Hematopoietic multipotent progenitor cell treated with erythropoietin and hydrocortisone succinate and interleukin-3 and kit ligand, for 4 days (in vitro differentiated cells): ENCODE measurements around the gene GCNT1.
A peak's percentile ranks its signal among the peaks of the same experiment; 100 is the strongest.
"Not testable (repeated sequence)": the region's sequence is repeated elsewhere in the genome, so short reads cannot be mapped to it uniquely, and the experiment has no call there.

Experiments used
- DNase-seq: peaks from one replicate; pipeline ENCODE4 v3.0.0-alpha.2; 2015

The GCNT1 gene

GRCh38 chr9:76458903-76459693, at the start of gene GCNT1:
GCNT1 (plus strand) TSS chr9:76459182; CDS start chr9:76502382, 43,200 bp downstream.
- peak; percentile 96 for DNase-seq

GRCh38 chr9:76412638-76413037, 46.3 kb upstream of the GCNT1 start:
- no peak for DNase-seq

- DNase-seq, result no peak
Observed at GRCh38 chr9:76413658-76414057, 45.3 kb upstream of the GCNT1 start.

- DNase-seq, result peak; percentile 19
Observed at GRCh38 chr9:76414661-76415060, 44.3 kb upstream of the GCNT1 start.

- DNase-seq, result no peak
Observed at GRCh38 chr9:76415154-76415553, 43.8 kb upstream of the GCNT1 start.

GRCh38 chr9:76415731-76416130, 43.3 kb upstream of the GCNT1 start:
- no peak for DNase-seq

- no peak for DNase-seq
Observed at GRCh38 chr9:76417394-76417793, 41.6 kb upstream of the GCNT1 start.

- peak; percentile 51 for DNase-seq
Observed at GRCh38 chr9:76419782-76420380, 39.1 kb upstream of the GCNT1 start.

GRCh38 chr9:76423216-76424177, 35.5 kb upstream of the GCNT1 start:
- no peak for DNase-seq

- no peak for DNase-seq
Observed at GRCh38 chr9:76424491-76424890, 34.5 kb upstream of the GCNT1 start.

GRCh38 chr9:76425677-76426453, 33.1 kb upstream of the GCNT1 start:
- DNase-seq, result no peak

- no peak for DNase-seq
Observed at GRCh38 chr9:76426807-76427419, 32.1 kb upstream of the GCNT1 start.

- no peak for DNase-seq
Observed at GRCh38 chr9:76431601-76432000, 27.4 kb upstream of the GCNT1 start.

GRCh38 chr9:76433406-76433805, 25.6 kb upstream of the GCNT1 start:
- no peak for DNase-seq

- DNase-seq, result no peak
Observed at GRCh38 chr9:76433836-76434235, 25.1 kb upstream of the GCNT1 start.

- not testable (repeated sequence) for DNase-seq
Observed at GRCh38 chr9:76434897-76435296, 24.1 kb upstream of the GCNT1 start.

- DNase-seq, result not testable (repeated sequence)
Observed at GRCh38 chr9:76437017-76437699, 21.8 kb upstream of the GCNT1 start.

- DNase-seq, result no peak
Observed at GRCh38 chr9:76438841-76439588, 20.0 kb upstream of the GCNT1 start.

GRCh38 chr9:76441551-76442322, 17.2 kb upstream of the GCNT1 start:
- DNase-seq, result no peak

- no peak for DNase-seq
Observed at GRCh38 chr9:76443887-76444286, 15.1 kb upstream of the GCNT1 start.
